ENCODE data around the gene DTNBP1. TPM values are rescaled to one million over a fixed set of nuclear protein-coding genes. Genes with fewer than 3 reads are reported as not detected.
A peak's percentile ranks its signal among the peaks of the same experiment; 100 is the strongest.

Gene DTNBP1
- total and polyA plus RNA-seq, 11 donors: 7.0 to 38.4 (median 18.5) TPM

- Histone ChIP-seq H3K27me3 (no peaks in the 10 kb centered on the region), H3K4me3 (no peak overlapping the region), H3K36me3 (peaks cover 0 to 92% (median 62%) of the 10 kb centered on the region in 9 donors), H3K4me1 (peaks cover 0 to 49% (median 7%) of the 10 kb centered on the region in 12 donors), H3K9me3 (no peaks in the 10 kb centered on the region), H3K27ac (peak overlapping the region in 10 of 12 donors; percentile 28 to 91 (median 76))
- intact Hi-C loops (cut with DNase I): loop anchor here in 1 of 10 donors (5.0 kb wide), 1 partner anchor 111 kb away; no protein-coding TSS in a partner anchor
- DNase-seq (peak; percentile 55 to 92 (median 79)), ATAC-seq (peak; percentile 87 to 91 (median 89))
- WGBS, 4 donors: 67 to 81% (median 76%) methylated on average over 12 to 14 of the region's 14 CpGs
- TF ChIP-seq POLR2A (IDR thresholded peaks at IDR 0.05) (peak in 1 of 2 donors; percentile 8), CTCF (IDR thresholded peaks at IDR 0.05) (no peak)
Measured at GRCh38 chr6:15511248-15512125, 151.3 kb downstream of the DTNBP1 start.

- peaks cover 0 to 50% (median 12%) of the 10 kb centered on the region in 12 donors for H3K4me1 ChIP-seq
- no peaks in the 10 kb centered on the region for H3K27me3 ChIP-seq
- 78 to 92% (median 82%) methylated on average over 9 to 16 of the region's 16 CpGs for WGBS, 4 donors
- DNase-seq: no peak
- ATAC-seq: no peak
- peak overlapping the region in 1 of 12 donors; percentile 91 for H3K27ac ChIP-seq
- H3K4me3 ChIP-seq: no peak overlapping the region
- H3K36me3 ChIP-seq: peaks cover 0 to 89% (median 62%) of the 10 kb centered on the region in 9 donors
- no peaks in the 10 kb centered on the region for H3K9me3 ChIP-seq
- TF ChIP-seq POLR2A (IDR thresholded peaks at IDR 0.05): no peak
- no peak for TF ChIP-seq CTCF (IDR thresholded peaks at IDR 0.05)
- intact Hi-C loops (cut with DNase I): loop anchor here in 1 of 10 donors (5.0 kb wide), 1 partner anchor 112 kb away; no protein-coding TSS in a partner anchor
Measured at GRCh38 chr6:15510536-15511247, 152.1 kb downstream of the DTNBP1 start.

- Histone ChIP-seq H3K36me3 (peaks cover 0 to 92% (median 62%) of the 10 kb centered on the region in 9 donors), H3K27ac (no peak overlapping the region), H3K4me1 (peaks cover 0 to 55% (median 18%) of the 10 kb centered on the region in 12 donors), H3K4me3 (no peak overlapping the region), H3K27me3 (no peaks in the 10 kb centered on the region), H3K9me3 (no peaks in the 10 kb centered on the region)
- DNase-seq: no peak
- TF ChIP-seq CTCF (IDR thresholded peaks at IDR 0.05): no peak
- no peak for TF ChIP-seq POLR2A (IDR thresholded peaks at IDR 0.05)
- WGBS, 4 donors: 90 to 97% (median 96%) methylated on average over 6 of the region's 6 CpGs
- ATAC-seq: no peak
- intact Hi-C loops (cut with DNase I): loop anchor here in 1 of 10 donors (5.0 kb wide), 1 partner anchor 112 kb away; no protein-coding TSS in a partner anchor
Measured at GRCh38 chr6:15510121-15510520, 152.7 kb downstream of the DTNBP1 start.
